ENCODE data around the gene SCGN.

Gene SCGN

GRCh38 chr6:25640446-25640845 lies 11.6 kb upstream of the SCGN start:
- DNase-seq (ENCODE audit: low spot score): no peak

- DNase-seq (ENCODE audit: low spot score): no peak
Measured at GRCh38 chr6:25640891-25641290, 11.1 kb upstream of the SCGN start.

GRCh38 chr6:25641377-25641776 lies 10.6 kb upstream of the SCGN start:
- no peak for DNase-seq (ENCODE audit: low spot score)

- no peak for DNase-seq (ENCODE audit: low spot score)
Measured at GRCh38 chr6:25641940-25642666, 9.9 kb upstream of the SCGN start.

- no peak for DNase-seq (ENCODE audit: low spot score)
Measured at GRCh38 chr6:25642667-25643328, 9.2 kb upstream of the SCGN start.

GRCh38 chr6:25645916-25646315 lies 6.1 kb upstream of the SCGN start:
- DNase-seq (ENCODE audit: low spot score): no peak

GRCh38 chr6:25649611-25650010 lies 2.4 kb upstream of the SCGN start:
- DNase-seq (ENCODE audit: low spot score): no peak

DNA sequence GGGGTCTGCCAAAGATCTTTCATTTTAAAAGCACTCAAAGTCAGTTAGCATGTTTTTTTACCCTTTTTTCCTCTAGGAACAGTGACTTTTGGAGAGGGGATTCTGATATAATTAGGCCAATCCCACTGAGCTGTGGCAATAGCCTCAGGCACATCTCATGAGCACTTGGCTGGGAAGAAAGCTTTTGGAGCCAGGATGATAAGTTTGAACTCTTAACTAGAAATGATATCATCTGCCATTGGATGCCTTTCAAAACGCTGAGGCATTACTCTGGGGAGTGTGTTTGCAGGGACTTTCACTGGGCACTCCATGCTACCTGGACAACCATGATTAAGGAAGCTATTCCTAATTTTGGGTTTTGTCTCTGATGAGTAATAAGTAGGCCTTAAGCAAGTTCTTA lies 3.7 kb downstream of the SCGN start:
- no peak for DNase-seq (ENCODE audit: low spot score)

GRCh38 chr6:25659633-25660368 lies 7.8 kb downstream of the SCGN start:
- DNase-seq (ENCODE audit: low spot score): no peak

DNA sequence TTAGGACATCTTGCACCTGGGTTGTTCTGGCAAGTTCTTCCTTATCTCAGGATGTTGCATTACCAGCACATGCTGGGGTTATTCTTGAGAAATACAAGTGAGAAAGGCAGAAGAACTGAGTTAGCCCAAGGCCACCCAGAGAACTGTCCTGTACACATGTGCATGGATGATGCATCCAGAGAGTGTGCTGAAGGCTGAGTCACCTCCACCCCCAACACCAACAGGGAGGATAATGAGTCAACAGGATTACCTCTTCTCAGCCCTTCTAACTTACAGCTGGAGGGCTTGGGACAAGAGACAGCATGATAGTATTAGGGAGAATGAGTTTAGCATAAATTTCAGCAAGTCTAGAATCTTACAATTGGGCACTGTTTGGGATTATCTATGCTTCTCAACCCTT lies 8.5 kb downstream of the SCGN start:
- peak; percentile 10 for DNase-seq (ENCODE audit: low spot score)

DNA sequence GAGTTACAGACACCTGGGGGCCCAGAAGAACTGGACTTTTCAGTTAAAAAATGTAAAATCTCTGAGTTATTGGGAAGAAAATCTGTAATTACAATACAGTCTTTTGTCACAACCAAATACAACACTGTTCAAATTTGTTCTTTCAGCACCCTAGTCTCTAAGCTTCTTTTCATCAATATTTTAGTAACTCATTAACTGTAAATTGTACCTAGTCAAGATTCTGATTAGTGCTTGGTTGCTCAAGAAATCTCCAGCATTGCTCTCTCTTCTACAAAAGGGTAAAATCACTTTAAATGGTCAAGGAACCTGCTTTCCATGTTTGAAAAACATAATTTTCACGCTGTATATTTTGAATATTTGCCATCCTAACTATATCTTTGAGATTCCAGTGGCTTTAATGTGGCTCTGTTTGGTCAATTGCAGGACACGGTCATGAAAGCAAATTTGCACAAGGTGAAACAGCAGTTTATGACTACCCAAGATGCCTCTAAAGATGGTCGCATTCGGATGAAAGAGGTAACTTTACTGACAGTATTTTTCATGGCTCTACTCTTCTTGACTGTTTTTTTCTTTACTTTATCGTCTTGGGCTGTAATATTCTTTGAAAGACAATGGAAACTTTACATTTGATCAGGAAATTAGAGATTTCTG lies 9.2 kb downstream of the SCGN start:
- no peak for DNase-seq (ENCODE audit: low spot score)

GRCh38 chr6:25665455-25665854 lies 13.4 kb downstream of the SCGN start:
- no peak for DNase-seq (ENCODE audit: low spot score)

DNA sequence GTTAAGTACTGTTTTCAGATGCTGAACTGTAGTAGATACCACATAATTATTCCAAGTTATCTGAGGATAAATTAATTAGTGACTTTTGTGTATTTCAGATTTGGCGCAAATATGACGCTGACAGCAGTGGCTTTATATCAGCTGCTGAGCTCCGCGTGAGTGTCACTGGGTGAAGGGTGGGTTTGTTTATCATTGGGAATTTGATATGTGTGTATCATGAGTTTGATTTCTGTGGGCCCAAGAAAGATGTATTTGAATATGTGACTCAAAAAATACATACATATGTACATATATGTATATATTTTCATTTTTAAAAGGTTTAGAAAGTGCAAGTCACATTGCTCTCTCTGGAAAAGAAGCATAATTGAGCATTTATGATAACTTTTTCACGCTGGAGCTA lies 17.4 kb downstream of the SCGN start:
- no peak for DNase-seq (ENCODE audit: low spot score)

DNA sequence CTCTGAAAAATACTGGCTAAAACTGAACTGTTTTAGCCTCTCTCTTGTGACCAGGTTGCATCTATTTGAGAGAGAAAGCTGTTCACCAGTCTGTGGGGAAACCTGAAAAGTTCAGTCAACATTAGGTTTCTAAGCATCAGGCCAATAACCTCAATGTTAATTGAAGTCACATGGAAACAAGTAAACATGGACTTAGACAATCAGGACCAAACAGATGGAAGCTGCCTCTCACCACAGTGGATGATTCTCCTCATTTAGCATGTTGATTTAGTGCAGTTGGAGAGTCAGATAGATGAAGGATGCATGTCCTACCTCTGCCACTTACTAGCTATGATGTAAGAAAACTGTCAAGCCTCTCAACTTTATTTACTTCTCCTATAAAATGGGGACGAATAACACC lies 18.2 kb downstream of the SCGN start:
- DNase-seq (ENCODE audit: low spot score): no peak

DNA sequence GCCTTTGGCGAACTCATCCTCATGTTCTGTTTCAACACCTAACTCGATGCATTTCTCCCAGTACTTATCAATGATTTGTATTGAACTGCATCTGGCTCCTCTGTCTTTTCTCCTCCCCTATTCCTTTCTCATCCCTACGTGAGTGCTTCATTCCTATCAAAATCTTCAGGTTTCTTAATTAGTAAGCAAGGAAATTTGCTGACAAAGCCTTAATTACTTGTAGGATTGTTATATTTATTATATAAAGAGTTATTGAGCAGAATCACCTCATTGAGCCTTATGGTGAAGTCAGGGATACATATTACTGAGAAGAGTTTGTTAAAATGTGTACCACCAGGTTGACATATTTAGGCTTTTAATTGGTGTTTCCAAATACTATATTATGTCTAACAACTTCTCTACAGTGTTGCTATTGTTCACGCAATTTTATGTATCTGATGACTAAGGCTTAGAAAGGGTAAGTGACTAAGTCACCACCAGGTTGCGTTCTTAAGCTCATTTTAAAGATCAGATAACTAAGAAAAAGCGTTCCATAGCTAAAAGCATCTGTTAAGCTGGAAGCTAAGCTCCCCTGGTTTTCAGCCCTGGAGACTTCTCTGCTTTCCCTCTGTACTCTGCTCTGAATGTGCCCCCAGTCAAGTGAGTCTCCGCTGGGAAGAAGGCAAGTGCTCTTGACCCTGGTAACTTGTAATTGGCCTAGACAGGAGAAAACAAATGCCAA lies 18.9 kb downstream of the SCGN start:
- DNase-seq (ENCODE audit: low spot score): no peak

- no peak for DNase-seq (ENCODE audit: low spot score)
Measured at GRCh38 chr6:25671652-25672051, 19.6 kb downstream of the SCGN start.

- DNase-seq (ENCODE audit: low spot score): no peak
Measured at GRCh38 chr6:25675167-25675566, 23.2 kb downstream of the SCGN start.

DNA sequence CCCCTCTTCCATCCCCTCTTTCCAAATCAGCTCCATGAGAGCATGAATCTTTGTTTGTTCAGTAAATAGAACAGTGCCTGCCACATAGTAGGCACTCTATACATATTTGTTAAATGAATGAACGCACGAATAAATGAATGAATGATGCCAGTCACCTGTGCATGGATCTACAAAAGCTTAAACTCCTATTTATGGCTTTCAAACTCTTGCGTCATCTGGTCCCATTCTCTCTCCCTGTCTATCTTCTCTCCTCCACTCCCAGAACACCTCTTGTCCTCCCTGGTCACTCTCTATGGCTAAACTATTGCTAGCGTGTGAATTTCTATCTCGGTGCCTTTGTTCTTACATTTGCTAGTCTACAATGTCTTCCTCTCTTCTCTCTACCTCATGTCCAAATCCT lies 24.8 kb downstream of the SCGN start:
- DNase-seq (ENCODE audit: low spot score): no peak

DNA sequence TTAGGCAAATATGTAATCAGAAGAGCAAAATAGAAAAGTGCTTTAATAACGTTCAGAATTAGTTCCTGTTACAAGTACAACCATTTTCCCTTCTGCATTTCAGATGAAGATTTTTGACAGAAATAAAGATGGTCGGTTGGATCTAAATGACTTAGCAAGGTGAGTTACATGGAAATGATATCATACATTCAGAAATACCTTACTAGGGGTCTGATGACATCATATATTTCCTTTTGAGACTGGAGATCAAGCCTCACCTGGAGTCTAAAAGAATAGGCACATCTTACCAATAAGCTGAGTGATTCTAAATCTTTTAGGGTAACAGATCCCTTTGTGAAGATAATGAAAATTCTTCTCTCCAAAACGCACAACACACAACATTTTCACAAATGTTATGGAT lies 29.8 kb downstream of the SCGN start:
- no peak for DNase-seq (ENCODE audit: low spot score)

- no peak for DNase-seq (ENCODE audit: low spot score)
Measured at GRCh38 chr6:25682324-25682723, 30.3 kb downstream of the SCGN start.

DNA sequence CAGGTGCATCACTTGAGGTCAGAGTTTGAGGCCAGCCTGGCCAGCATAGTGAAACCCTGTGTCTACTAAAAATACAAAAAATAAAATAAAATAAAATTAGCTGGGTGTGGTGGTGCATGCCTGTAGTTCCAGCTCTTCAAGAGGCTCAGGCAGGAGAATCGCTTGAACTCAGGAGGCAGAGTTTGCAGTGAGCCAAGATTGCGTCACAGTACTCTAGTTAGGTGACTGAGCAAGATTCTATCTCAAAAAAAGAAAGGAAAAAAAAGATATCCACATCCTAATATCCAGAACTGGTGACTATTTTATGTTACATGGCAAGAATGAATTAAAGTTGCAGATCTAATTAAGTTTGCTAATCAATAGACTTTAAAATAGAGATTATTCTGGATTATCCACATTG lies 32.5 kb downstream of the SCGN start:
- no peak for DNase-seq (ENCODE audit: low spot score)

- no peak for DNase-seq (ENCODE audit: low spot score)
Measured at GRCh38 chr6:25685251-25685650, 33.2 kb downstream of the SCGN start.
